Adrenal gland (tissue), 19 donors: Measurements from ENCODE around the gene MGST3. TPM values are rescaled to one million over a fixed set of nuclear protein-coding genes. Genes with fewer than 3 reads are reported as not detected.
"Not testable (repeated sequence)": the region's sequence is repeated elsewhere in the genome, so short reads cannot be mapped to it uniquely, and the experiment has no call there.

Experiments
- DNase-seq, 7 donors: peaks; one replicate each; pipeline ENCODE4 v3.0.0-alpha.2; 2019 to 2020
- H3K27ac ChIP-seq, 5 donors: fragments of 200-600 bp; sonication (generic) in 4 of 5; 1 replicate in 3 of 5; 2 replicates in 2 of 5; pipeline versions ENCODE4 v1.5.1 to v1.8.0; 2016 to 2020; ENCODE audit warnings: mild to moderate bottlenecking in 1 of 5
- H3K27me3 ChIP-seq: fragments of 200-600 bp; 2 replicates; pipeline ENCODE4 v1.8.0; 2021
- H3K36me3 ChIP-seq, 2 donors: fragments of 200-600 bp; replicated peaks in 1 of 2; 1 replicate in 1 of 2; 2 replicates in 1 of 2; pipeline versions ENCODE4 v1.5.1 to v1.8.0; 2018 to 2022
- H3K4me1 ChIP-seq, 2 donors: fragments of 200-600 bp; replicated peaks in 1 of 2; 1 replicate in 1 of 2; 2 replicates in 1 of 2; pipeline versions ENCODE4 v1.5.1 to v1.8.0; 2018 to 2021
- H3K4me3 ChIP-seq, 4 donors: fragments of 200-600 bp; sonication (generic) in 3 of 4; one replicate each; pipeline ENCODE4 v1.5.1; 2016 to 2018
- H3K9me3 ChIP-seq, 3 donors: fragments of 200-600 bp; sonication (generic) in 1 of 3; replicated peaks in 1 of 3; 1 replicate in 2 of 3; 2 replicates in 1 of 3; pipeline versions ENCODE4 v1.5.1 to v1.8.0; 2016 to 2021
- POLR2A ChIP-seq, 2 donors: fragments of 450-650 bp; IDR thresholded peaks; one replicate each; pipeline ENCODE4 v1.6.1; 2017; ENCODE audit warnings: antibody characterized with exemption in 2 of 2, mild to moderate bottlenecking in 2 of 2, moderate library complexity in 1 of 2
- WGBS, 4 donors: extraction: QIAGEN DNeasy Blood & Tissue Kit in 2 of 4; methylation state at CpG; one replicate each; pipeline versions ENCODE4 v1.1.5 to v1.1.7; 2013 to 2017; 5-methylcytosine and 5-hydroxymethylcytosine counted together
- intact Hi-C, 2 donors: fragments of 100-400 bp; cut with DNase I; formaldehyde crosslinking; loops; one replicate each; pipeline versions ENCODE4 v1.14.1 to v1.15.0; 2022 to 2023
- long read RNA-seq, 10 donors: library from polyadenylated mRNA in 3 of 10; unstranded in 2 of 10; stranded (forward) in 1 of 10; transcript quantifications; one replicate each; pipeline ENCODE4 v2.0.0 and lab custom pipeline, GENCODE V29; 2021 to 2026
- polyA plus RNA-seq, 3 donors: library from polyadenylated mRNA; stranded (reverse); fragments of 200-250 nt in 2 of 3; fragments of 350-450 nt in 1 of 3; fragmentation: Illumina TruSeq in 1 of 3; extraction: RNeasy Lipid Tissue Mini Kit (QIAGEN cat#74804) in 1 of 3; gene quantifications; one replicate each; pipeline ENCODE4 v1.2.3, GENCODE V29; 2013 to 2014
- total RNA-seq, 9 donors: library from RNA; depleted of rRNA in 4 of 9; stranded (reverse); fragments of >200 nt in 4 of 9; fragments of 120-200 nt in 1 of 9; fragmentation: NEBNext Ultra II Directional in 1 of 9; extraction: Animal tissue kit (Norgen Biotek cat#: 25700) in 1 of 9; gene quantifications; one replicate each; pipeline versions ENCODE4 v1.1.0 to v1.2.4, GENCODE V29; 2013 to 2023
- TF ChIP-seq, protein P1 (sequence below), 6 experiments: fragments of 450-650 bp in 4 of 6; fragments of 200-600 bp in 2 of 6; sonication (generic) in 1 of 6; IDR thresholded peaks; 1 replicate in 5 of 6; 2 replicates in 1 of 6; pipeline versions ENCODE4 v1.5.1 to v1.8.0; 2016 to 2021; ENCODE audit warnings: antibody characterized with exemption in 6 of 6, mild to moderate bottlenecking in 2 of 6, moderate library complexity in 1 of 6
- donor health status: healthy with polysubstance abuse.
- donor health status: Bipolar disorder and iron deficiency.
- donor health status: DM: yes; HTN: yes; CAD: no.
- donor health status: DM: no; HTN: no; CAD: no.
- donor health status: DM: no; HTN: no; CAD: no.
- donor health status: DM: yes; HTN: yes; CAD: no.

The MGST3 gene
- total RNA-seq = 100 to 1,000 TPM; 193 to 441 (median 254) TPM
- polyA plus RNA-seq = 100 to 1,000 TPM; 287 to 434 (median 289) TPM
- long read RNA-seq, donor 1, transcript MGST3-211 (2 exons, 772 nt) = minor isoform, 6 of 292 reads
- long read RNA-seq, donor 1, transcript MGST3-205 (6 exons, 1,015 nt) = major isoform, 240 of 292 reads
- long read RNA-seq, donor 1, partial matches to known transcripts = 21 of 292 reads
- long read RNA-seq, donor 1, other reads (novel, unspliced or antisense) = 10 of 292 reads
- long read RNA-seq, donor 2, transcript MGST3-205 (6 exons, 1,015 nt) = major isoform, 170 of 213 reads
- long read RNA-seq, donor 2, partial matches to known transcripts = 20 of 213 reads
- long read RNA-seq, donor 2, other reads (novel, unspliced or antisense) = 13 of 213 reads
- long read RNA-seq, donor 3, transcript MGST3-205 (6 exons, 1,015 nt) = major isoform, 188 of 246 reads
- long read RNA-seq, donor 3, transcript MGST3-211 (2 exons, 772 nt) = minor isoform, 5 of 246 reads
- long read RNA-seq, donor 3, partial matches to known transcripts = 37 of 246 reads
- long read RNA-seq, donor 3, other reads (novel, unspliced or antisense) = 15 of 246 reads
- long read RNA-seq, donor 4, transcript MGST3-205 (6 exons, 1,015 nt) = major isoform, 388 of 432 reads
- long read RNA-seq, donor 4, partial matches to known transcripts = 7 of 432 reads
- long read RNA-seq, donor 4, other reads (novel, unspliced or antisense) = 28 of 432 reads
- long read RNA-seq, donor 5, transcript MGST3-205 (6 exons, 1,015 nt) = major isoform, 256 of 284 reads
- long read RNA-seq, donor 5, transcript MGST3-203 (7 exons, 680 nt) = minor isoform, 6 of 284 reads
- long read RNA-seq, donor 5, partial matches to known transcripts = 7 of 284 reads
- long read RNA-seq, donor 5, other reads (novel, unspliced or antisense) = 10 of 284 reads
- long read RNA-seq, donor 6, transcript MGST3-205 (6 exons, 1,015 nt) = major isoform, 215 of 247 reads
- long read RNA-seq, donor 6, partial matches to known transcripts = 11 of 247 reads
- long read RNA-seq, donor 6, other reads (novel, unspliced or antisense) = 14 of 247 reads
- long read RNA-seq, donor 7, transcript MGST3-205 (6 exons, 1,015 nt) = major isoform, 126 of 151 reads
- long read RNA-seq, donor 7, partial matches to known transcripts = 16 of 151 reads
- long read RNA-seq, donor 7, other reads (novel, unspliced or antisense) = 5 of 151 reads
- long read RNA-seq, donor 8, transcript MGST3-205 (6 exons, 1,015 nt) = major isoform, 255 of 297 reads
- long read RNA-seq, donor 8, partial matches to known transcripts = 20 of 297 reads
- long read RNA-seq, donor 8, other reads (novel, unspliced or antisense) = 14 of 297 reads
- long read RNA-seq, donor 9, transcript MGST3-211 (2 exons, 772 nt) = minor isoform, 7 of 274 reads
- long read RNA-seq, donor 9, transcript MGST3-205 (6 exons, 1,015 nt) = major isoform, 230 of 274 reads
- long read RNA-seq, donor 9, partial matches to known transcripts = 23 of 274 reads
- long read RNA-seq, donor 9, other reads (novel, unspliced or antisense) = 11 of 274 reads
- long read RNA-seq, donor 10, transcript MGST3-205 (6 exons, 1,015 nt) = major isoform, 90 of 109 reads
- long read RNA-seq, donor 10, partial matches to known transcripts = 10 of 109 reads
- long read RNA-seq, donor 10, other reads (novel, unspliced or antisense) = 5 of 109 reads

DNA sequence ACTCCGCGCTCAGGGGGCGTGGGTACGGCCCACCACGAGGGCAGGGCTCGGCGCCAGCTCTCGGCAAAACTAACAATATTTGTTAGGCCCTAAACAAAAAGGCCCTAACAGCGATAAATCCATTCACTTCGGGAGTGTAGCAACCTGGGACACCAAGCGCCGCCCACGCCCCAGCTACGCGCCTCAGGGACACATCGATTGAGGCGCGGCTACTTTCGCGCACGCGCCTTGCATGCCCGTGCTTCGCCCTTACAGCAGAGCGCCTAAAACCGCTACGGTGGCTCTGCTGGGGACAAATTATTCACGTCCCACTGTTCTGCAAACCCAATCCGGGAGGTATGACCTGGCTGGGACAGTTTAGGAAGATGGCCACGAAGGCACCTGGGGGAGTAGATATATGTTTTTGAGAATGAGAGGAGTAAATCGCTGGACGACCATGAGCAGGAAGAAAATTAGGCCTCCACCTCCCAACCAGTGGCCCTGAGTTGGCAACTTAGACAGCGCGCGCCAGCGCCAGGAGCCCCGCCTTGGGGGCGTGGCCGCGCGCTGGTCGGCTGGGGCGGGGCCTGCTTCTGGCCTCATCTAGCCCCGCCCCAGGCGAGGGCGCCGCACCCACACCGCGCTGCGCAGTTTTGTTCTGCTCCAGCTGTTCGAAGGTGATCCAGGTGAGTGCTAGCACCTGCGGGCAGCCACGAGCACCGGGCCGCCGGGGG, at the start of gene MGST3:
TSS of gene MGST3 (plus strand) at position 606 of the 713 bp plus-strand sequence. CDS start 18,614 bp downstream, outside the sequence.
- peaks cover 19 to 29% of the 10 kb centered on the region in 2 donors for H3K4me1 ChIP-seq
- 0 to 1% (median 0%) methylated on average over 17 to 56 of the region's 56 CpGs for WGBS, 4 donors
- TF ChIP-seq, protein P1, sequence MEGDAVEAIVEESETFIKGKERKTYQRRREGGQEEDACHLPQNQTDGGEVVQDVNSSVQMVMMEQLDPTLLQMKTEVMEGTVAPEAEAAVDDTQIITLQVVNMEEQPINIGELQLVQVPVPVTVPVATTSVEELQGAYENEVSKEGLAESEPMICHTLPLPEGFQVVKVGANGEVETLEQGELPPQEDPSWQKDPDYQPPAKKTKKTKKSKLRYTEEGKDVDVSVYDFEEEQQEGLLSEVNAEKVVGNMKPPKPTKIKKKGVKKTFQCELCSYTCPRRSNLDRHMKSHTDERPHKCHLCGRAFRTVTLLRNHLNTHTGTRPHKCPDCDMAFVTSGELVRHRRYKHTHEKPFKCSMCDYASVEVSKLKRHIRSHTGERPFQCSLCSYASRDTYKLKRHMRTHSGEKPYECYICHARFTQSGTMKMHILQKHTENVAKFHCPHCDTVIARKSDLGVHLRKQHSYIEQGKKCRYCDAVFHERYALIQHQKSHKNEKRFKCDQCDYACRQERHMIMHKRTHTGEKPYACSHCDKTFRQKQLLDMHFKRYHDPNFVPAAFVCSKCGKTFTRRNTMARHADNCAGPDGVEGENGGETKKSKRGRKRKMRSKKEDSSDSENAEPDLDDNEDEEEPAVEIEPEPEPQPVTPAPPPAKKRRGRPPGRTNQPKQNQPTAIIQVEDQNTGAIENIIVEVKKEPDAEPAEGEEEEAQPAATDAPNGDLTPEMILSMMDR (IDR thresholded peaks at IDR 0.05) = no peak
- TF ChIP-seq POLR2A (IDR thresholded peaks at IDR 0.05) = peak; percentile 62 to 91
- H3K36me3 ChIP-seq = no peaks in the 10 kb centered on the region
- DNase-seq = peak; percentile 95 to 98 (median 96)
- peak within 1 kb of the TSS; percentile 70 to 98 (median 84) for H3K4me3 ChIP-seq
- no peaks in the 10 kb centered on the region for H3K9me3 ChIP-seq
- intact Hi-C loops = loop anchor here (10.0 kb wide), 2 partner anchors 54 to 64 kb away; partner anchors contain the start of gene ALDH9A1 (in 1 of the 2)
- peak within 1 kb of the TSS; percentile 87 to 97 (median 94) for H3K27ac ChIP-seq
- H3K27me3 ChIP-seq = no peaks in the 10 kb centered on the region

DNA sequence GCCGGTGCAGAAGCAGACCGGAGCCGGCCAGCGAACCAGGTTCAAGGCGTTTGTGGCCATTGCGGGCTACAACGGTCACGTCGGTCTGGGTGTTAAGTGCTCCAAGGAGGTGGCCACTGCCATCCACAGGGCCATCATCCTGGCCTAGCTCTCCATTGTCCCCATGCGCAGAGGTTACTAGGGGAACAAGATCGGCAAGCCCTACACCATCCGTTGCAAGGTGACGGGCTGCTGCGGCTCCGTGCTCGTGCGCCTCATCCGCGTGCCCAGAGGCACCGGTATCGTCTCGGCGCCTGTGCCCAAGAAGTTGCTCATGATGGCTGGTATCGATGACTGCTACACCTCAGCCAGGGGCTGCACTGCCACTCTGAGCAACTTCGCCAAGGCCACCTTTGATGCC, 49.1 kb upstream of the MGST3 start:
- Histone ChIP-seq H3K4me3 (no peak overlapping the region), H3K36me3 (no peaks in the 10 kb centered on the region), H3K9me3 (no peaks in the 10 kb centered on the region), H3K4me1 (no peaks in the 10 kb centered on the region), H3K27ac (no peak overlapping the region), H3K27me3 (peaks cover 7% of the 10 kb centered on the region)
- TF ChIP-seq, protein P1 (IDR thresholded peaks at IDR 0.05) = no peak
- no peak for TF ChIP-seq POLR2A (IDR thresholded peaks at IDR 0.05)
- DNase-seq = no peak
- intact Hi-C loops = no loop called here
- 93 to 98% (median 96%) methylated on average over 12 to 25 of the region's 25 CpGs for WGBS, 4 donors

DNA sequence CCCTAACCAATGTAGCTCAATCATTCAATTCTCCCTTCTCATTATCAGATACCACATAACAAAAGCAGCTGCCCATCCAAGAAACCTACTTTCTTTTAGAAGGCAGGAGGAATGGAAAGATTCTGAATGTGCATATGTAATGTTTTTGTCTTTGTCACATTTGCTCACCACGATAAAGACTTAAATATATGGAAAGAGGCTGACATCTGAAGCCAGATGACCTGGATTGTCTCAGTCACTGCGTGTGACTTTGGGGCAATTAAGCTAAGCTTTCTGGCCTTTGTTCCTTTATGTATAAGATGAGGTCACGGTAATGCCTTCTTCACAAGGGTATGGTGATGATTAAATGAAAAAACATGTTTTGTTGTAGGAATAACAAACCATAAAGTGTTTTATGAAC, 44.6 kb upstream of the MGST3 start:
- peaks cover 12% of the 10 kb centered on the region for H3K27me3 ChIP-seq
- no peaks in the 10 kb centered on the region for H3K4me1 ChIP-seq
- TF ChIP-seq, protein P1 (IDR thresholded peaks at IDR 0.05) = no peak
- no peak for TF ChIP-seq POLR2A (IDR thresholded peaks at IDR 0.05)
- H3K9me3 ChIP-seq = no peaks in the 10 kb centered on the region
- H3K36me3 ChIP-seq = no peaks in the 10 kb centered on the region
- 65 to 75% (median 70%) methylated on average over 3 of the region's 3 CpGs for WGBS, 4 donors
- no peak for DNase-seq
- intact Hi-C loops = no loop called here
- H3K27ac ChIP-seq = no peak overlapping the region
- H3K4me3 ChIP-seq = no peak overlapping the region

DNA sequence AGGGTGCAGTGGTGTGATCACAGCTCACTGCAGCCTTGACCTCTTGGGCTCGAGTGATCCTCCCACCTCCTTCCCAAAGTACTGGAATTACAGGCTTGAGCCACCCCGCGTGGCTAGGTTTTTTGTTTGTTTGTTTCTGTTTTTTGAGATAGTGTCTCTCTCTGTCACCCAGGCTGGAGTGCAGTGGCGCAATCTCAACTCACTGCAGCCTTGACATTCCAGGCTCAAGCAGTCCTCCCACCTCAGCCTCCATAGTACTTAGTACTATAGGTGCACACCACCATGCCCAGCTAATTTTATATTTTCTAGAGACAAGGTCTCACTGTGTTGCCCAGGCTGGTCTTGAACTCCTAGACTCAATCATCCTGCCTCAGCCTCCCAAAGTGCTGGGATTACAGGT, 39.6 kb upstream of the MGST3 start:
- not testable (repeated sequence) for H3K4me1 ChIP-seq, H3K27ac ChIP-seq, H3K4me3 ChIP-seq, H3K9me3 ChIP-seq, H3K36me3 ChIP-seq, DNase-seq
- WGBS, 4 donors = 59 to 72% (median 69%) methylated on average over 4 of the region's 4 CpGs
- intact Hi-C loops = loop anchor here (5.0 to 10.0 kb wide), 3 partner anchors 179 to 337 kb away; no protein-coding TSS in a partner anchor
- H3K27me3 ChIP-seq = peaks cover 16% of the 10 kb centered on the region
